Measurements from ENCODE around the gene CHST5. TPM values are rescaled to one million over a fixed set of nuclear protein-coding genes. Genes with fewer than 3 reads are reported as not detected.

Gene CHST5
- polyA plus RNA-seq, 1 donor from 2014 or later, result 2.7 TPM

DNA sequence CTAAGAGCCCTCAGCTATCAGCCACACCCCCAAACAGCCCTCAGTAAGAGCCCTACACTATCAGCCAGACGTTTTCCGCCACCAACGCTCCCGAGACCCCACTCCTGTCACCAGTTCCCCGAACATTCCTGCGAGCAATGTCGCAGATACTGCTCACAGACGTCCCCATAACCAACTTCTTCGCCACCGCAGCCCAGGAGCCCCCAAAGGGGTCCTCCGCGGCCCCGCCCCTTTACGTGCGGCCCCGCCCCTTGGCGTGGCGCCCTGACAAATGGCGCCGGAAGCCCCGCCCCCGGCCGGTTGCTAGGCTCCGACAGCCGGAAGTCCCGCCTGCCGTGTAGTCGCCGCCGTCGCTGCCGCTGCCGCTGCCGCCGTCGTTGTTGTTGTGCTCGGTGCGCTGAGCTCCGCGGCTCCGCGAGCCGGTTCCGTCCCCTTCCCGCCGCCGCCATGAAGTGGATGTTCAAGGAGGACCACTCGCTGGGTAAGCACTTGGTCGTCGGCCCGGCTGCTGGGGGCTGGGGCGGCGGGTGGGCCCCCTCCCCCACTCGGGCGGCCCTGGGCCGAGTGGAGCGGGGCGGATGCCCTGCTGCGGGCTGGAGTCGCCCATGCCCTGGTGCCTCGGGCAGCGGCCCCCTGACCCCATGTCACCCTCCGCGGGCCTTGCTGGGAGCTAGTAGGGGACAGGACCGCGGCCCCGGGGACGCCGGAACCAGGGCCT is 30.3 kb upstream of the CHST5 start, which contains the start of gene GABARAPL2:
Gene GABARAPL2 (plus strand): TSS at position 340 of the 718 bp plus-strand sequence. CDS start 108 bp downstream, at position 448.
- H3K9me3 ChIP-seq (ENCODE audit: low read length), result no peaks in the 10 kb centered on the region
- H3K27ac ChIP-seq (ENCODE audit: low read length), result peak within 1 kb of the TSS; percentile 79
- peak within 1 kb of the TSS; percentile 95 for H3K4me2 ChIP-seq (ENCODE audit: low read length)
- no peaks in the 10 kb centered on the region for H3K27me3 ChIP-seq (ENCODE audit: insufficient read depth, low read depth, low read length)
- peaks cover 18% of the 10 kb centered on the region for H3K79me2 ChIP-seq (replicated peaks; ENCODE audit: insufficient read depth, low read length)
- H4K20me1 ChIP-seq (ENCODE audit: insufficient read depth), result peaks cover 12% of the 10 kb centered on the region
- no peaks in the 10 kb centered on the region for H3K9me2 ChIP-seq (ENCODE audit: insufficient read depth, low read length)
- H2AFZ ChIP-seq (ENCODE audit: low read depth, low read length), result peak within 1 kb of the TSS; percentile 87
- peaks cover 7% of the 10 kb centered on the region for H3K36me3 ChIP-seq (ENCODE audit: insufficient read depth, low read length)
- TF ChIP-seq EP300 (conservative IDR thresholded peaks at IDR 0.05; ENCODE audit: poor library complexity, severe bottlenecking) (peak; percentile 57), SMC3 (conservative IDR thresholded peaks at IDR 0.05; ENCODE audit: poor library complexity) (peak; percentile 45), POLR2AphosphoS5 (IDR thresholded peaks at IDR 0.05) (peak; percentile 97), TAF1 (IDR thresholded peaks at IDR 0.05; ENCODE audit: low read depth) (peak; percentile 67), MXI1 (conservative IDR thresholded peaks at IDR 0.05; ENCODE audit: poor library complexity, severe bottlenecking) (peak; percentile 79), EZH2 (IDR thresholded peaks at IDR 0.05; ENCODE audit: borderline replicate concordance, insufficient read depth, low read length, poor library complexity, severe bottlenecking) (no peak), RAD21 (conservative IDR thresholded peaks at IDR 0.05) (peak; percentile 40)
- TF ChIP-seq, protein P1, sequence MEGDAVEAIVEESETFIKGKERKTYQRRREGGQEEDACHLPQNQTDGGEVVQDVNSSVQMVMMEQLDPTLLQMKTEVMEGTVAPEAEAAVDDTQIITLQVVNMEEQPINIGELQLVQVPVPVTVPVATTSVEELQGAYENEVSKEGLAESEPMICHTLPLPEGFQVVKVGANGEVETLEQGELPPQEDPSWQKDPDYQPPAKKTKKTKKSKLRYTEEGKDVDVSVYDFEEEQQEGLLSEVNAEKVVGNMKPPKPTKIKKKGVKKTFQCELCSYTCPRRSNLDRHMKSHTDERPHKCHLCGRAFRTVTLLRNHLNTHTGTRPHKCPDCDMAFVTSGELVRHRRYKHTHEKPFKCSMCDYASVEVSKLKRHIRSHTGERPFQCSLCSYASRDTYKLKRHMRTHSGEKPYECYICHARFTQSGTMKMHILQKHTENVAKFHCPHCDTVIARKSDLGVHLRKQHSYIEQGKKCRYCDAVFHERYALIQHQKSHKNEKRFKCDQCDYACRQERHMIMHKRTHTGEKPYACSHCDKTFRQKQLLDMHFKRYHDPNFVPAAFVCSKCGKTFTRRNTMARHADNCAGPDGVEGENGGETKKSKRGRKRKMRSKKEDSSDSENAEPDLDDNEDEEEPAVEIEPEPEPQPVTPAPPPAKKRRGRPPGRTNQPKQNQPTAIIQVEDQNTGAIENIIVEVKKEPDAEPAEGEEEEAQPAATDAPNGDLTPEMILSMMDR (IDR thresholded peaks at IDR 0.05; ENCODE audit: poor library complexity, severe bottlenecking), result peak; percentile 12
- TF ChIP-seq, protein P2, sequence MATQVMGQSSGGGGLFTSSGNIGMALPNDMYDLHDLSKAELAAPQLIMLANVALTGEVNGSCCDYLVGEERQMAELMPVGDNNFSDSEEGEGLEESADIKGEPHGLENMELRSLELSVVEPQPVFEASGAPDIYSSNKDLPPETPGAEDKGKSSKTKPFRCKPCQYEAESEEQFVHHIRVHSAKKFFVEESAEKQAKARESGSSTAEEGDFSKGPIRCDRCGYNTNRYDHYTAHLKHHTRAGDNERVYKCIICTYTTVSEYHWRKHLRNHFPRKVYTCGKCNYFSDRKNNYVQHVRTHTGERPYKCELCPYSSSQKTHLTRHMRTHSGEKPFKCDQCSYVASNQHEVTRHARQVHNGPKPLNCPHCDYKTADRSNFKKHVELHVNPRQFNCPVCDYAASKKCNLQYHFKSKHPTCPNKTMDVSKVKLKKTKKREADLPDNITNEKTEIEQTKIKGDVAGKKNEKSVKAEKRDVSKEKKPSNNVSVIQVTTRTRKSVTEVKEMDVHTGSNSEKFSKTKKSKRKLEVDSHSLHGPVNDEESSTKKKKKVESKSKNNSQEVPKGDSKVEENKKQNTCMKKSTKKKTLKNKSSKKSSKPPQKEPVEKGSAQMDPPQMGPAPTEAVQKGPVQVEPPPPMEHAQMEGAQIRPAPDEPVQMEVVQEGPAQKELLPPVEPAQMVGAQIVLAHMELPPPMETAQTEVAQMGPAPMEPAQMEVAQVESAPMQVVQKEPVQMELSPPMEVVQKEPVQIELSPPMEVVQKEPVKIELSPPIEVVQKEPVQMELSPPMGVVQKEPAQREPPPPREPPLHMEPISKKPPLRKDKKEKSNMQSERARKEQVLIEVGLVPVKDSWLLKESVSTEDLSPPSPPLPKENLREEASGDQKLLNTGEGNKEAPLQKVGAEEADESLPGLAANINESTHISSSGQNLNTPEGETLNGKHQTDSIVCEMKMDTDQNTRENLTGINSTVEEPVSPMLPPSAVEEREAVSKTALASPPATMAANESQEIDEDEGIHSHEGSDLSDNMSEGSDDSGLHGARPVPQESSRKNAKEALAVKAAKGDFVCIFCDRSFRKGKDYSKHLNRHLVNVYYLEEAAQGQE (IDR thresholded peaks at IDR 0.05; ENCODE audit: borderline replicate concordance), result no peak
- H3F3A ChIP-seq (ENCODE audit: insufficient read depth, low read length, poor library complexity, severe bottlenecking), result no peaks in the 10 kb centered on the region
- peak within 1 kb of the TSS; percentile 99 for H3K4me3 ChIP-seq (ENCODE audit: low read length)
- peak within 1 kb of the TSS; percentile 91 for H3K9ac ChIP-seq (ENCODE audit: low read length)

DNA sequence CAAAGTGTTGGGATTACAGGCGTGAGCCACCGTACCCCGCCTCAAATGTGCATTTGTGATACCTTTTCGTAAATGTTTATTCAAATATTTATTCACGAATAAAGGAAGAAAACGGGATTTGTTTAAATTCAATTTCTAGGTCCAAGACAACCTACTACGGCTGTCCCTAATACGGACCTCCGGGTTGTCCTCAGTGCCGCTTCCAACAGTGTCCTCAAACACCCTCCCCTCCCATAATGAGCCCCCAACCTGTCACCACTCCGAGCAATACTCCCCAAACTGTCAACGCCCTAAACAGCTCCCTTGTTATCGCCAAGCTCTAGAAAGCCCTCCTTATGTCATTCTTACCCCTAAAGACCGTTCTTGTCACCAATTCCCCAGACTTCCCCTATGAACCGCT is 29.7 kb upstream of the CHST5 start:
- peak overlapping the region; percentile 79 for H3K27ac ChIP-seq (ENCODE audit: low read length)

More for the DNA sequence above, 29.7 kb upstream of the CHST5 start:
- no peaks in the 10 kb centered on the region for H3F3A ChIP-seq (ENCODE audit: insufficient read depth, low read length, poor library complexity, severe bottlenecking)
- peak overlapping the region; percentile 95 for H3K4me2 ChIP-seq (ENCODE audit: low read length)
- no peaks in the 10 kb centered on the region for H3K27me3 ChIP-seq (ENCODE audit: insufficient read depth, low read depth, low read length)
- peaks cover 18% of the 10 kb centered on the region for H3K79me2 ChIP-seq (replicated peaks; ENCODE audit: insufficient read depth, low read length)
- TF ChIP-seq, protein P2 (IDR thresholded peaks at IDR 0.05; ENCODE audit: borderline replicate concordance), result no peak
- H3K9ac ChIP-seq (ENCODE audit: low read length), result peak overlapping the region; percentile 91
- H3K9me3 ChIP-seq (ENCODE audit: low read length), result no peaks in the 10 kb centered on the region
- peak overlapping the region; percentile 99 for H3K4me3 ChIP-seq (ENCODE audit: low read length)
- no peaks in the 10 kb centered on the region for H3K9me2 ChIP-seq (ENCODE audit: insufficient read depth, low read length)
- H2AFZ ChIP-seq (ENCODE audit: low read depth, low read length), result peak overlapping the region; percentile 87
- peaks cover 12% of the 10 kb centered on the region for H4K20me1 ChIP-seq (ENCODE audit: insufficient read depth)
- H3K36me3 ChIP-seq (ENCODE audit: insufficient read depth, low read length), result peaks cover 7% of the 10 kb centered on the region

Measured in neural cell (in vitro differentiated cells).